ENCODE data around the gene FBXO46. TPM values are rescaled to one million over a fixed set of nuclear protein-coding genes. Genes with fewer than 3 reads are reported as not detected.
A peak's percentile ranks its signal among the peaks of the same experiment; 100 is the strongest.

FBXO46 gene
- total RNA-seq, 1 experiment from 2014 or later: 43.9 TPM

GRCh38 chr19:45710356-45711130 is 20.2 kb downstream of the FBXO46 start:
- H3T11ph ChIP-seq (ENCODE audit: low read length): no peak overlapping the region
- H4K20me1 ChIP-seq (ENCODE audit: control insufficient read depth, insufficient read depth, insufficient read length): no peaks in the 10 kb centered on the region
- no peaks in the 10 kb centered on the region for H3K9me3 Mint-ChIP-seq
- H3K4me1 Mint-ChIP-seq: peaks cover 6 to 20% of the 10 kb centered on the region in 2 experiments
- no peak overlapping the region for H3K4me2 ChIP-seq (ENCODE audit: insufficient read depth, insufficient read length, low read length)
- peak overlapping the region; percentile 55 to 90 (median 80); a peak in 5 of 7 replicates for H3K27ac Mint-ChIP-seq
- no peak overlapping the region for H4K91ac ChIP-seq (ENCODE audit: insufficient read length, low read depth, low read length)
- peaks cover 4% of the 10 kb centered on the region; the same call in 1 of the 2 replicates for H3K79me2 ChIP-seq (ENCODE audit: insufficient read depth, low read length)
- H2AFZ ChIP-seq (ENCODE audit: low read length): no peak overlapping the region
- no peaks in the 10 kb centered on the region for H3K79me1 ChIP-seq (ENCODE audit: insufficient read depth, low read depth, low read length, poor library complexity, severe bottlenecking)
- H3K14ac ChIP-seq (ENCODE audit: insufficient read depth, low read length): no peak overlapping the region
- no peak overlapping the region for H4K8ac ChIP-seq (replicated peaks; ENCODE audit: insufficient read length, low read depth, low read length)
- TF ChIP-seq CTCF (conservative IDR thresholded peaks at IDR 0.05): no peak
- H2BK12ac ChIP-seq (ENCODE audit: insufficient read length, low read depth, low read length): no peak overlapping the region
- no peak overlapping the region for H3K23ac ChIP-seq (ENCODE audit: insufficient read length, low read depth, low read length)
- H3K56ac ChIP-seq (ENCODE audit: insufficient read length, low read depth, low read length): no peak overlapping the region
- H4K5ac ChIP-seq (ENCODE audit: insufficient read length, low read depth, low read length): no peak overlapping the region
- no peaks in the 10 kb centered on the region for H3K27me3 ChIP-seq (ENCODE audit: insufficient read depth, low read length)
- H3K27ac ChIP-seq (ENCODE audit: insufficient read length, low read depth, low read length): no peak overlapping the region
- no peak overlapping the region for H2BK20ac ChIP-seq (ENCODE audit: low read depth, low read length, poor library complexity, severe bottlenecking)
- no peak for DNase-seq
- no peak overlapping the region for H2AK5ac ChIP-seq (ENCODE audit: insufficient read length, low read length)
- no peaks in the 10 kb centered on the region for H3K4me1 ChIP-seq (ENCODE audit: insufficient read depth, low read length)
- H3K23me2 ChIP-seq (ENCODE audit: insufficient read length, low read depth, low read length, poor library complexity, severe bottlenecking): no peaks in the 10 kb centered on the region
- no peak overlapping the region for H3K18ac ChIP-seq (ENCODE audit: insufficient read length, low read depth, low read length)
- no peak overlapping the region for H3K4ac ChIP-seq (ENCODE audit: low read depth, low read length)
- H3K9me3 ChIP-seq (ENCODE audit: control insufficient read depth, low read depth, low read length): no peaks in the 10 kb centered on the region
- WGBS (ENCODE audit: extremely low coverage, insufficient read length, low lambda C conversion rate): no CpG with 5 or more reads among the region's 10 CpGs
- H3K9ac ChIP-seq (ENCODE audit: extremely low read depth, insufficient read length, low read length): no peak overlapping the region
- no peak overlapping the region; a peak in 1 of 5 replicates for H3K4me3 Mint-ChIP-seq
- H3K27me3 Mint-ChIP-seq (ENCODE audit: low read depth): no peaks in the 10 kb centered on the region; the same call in 1 of the 2 replicates
- no peak overlapping the region for H2BK120ac ChIP-seq (ENCODE audit: low read depth, low read length, poor library complexity, severe bottlenecking)
- H2BK15ac ChIP-seq (ENCODE audit: low read depth, low read length): no peak overlapping the region
- H2BK5ac ChIP-seq (ENCODE audit: insufficient read length, low read length): no peak overlapping the region
- H3K36me3 Mint-ChIP-seq (ENCODE audit: insufficient read depth in 1 of 3, low read depth in 3 of 3): peaks cover 13 to 22% (median 14%) of the 10 kb centered on the region in 3 experiments; a peak in 6 of 7 replicates
